ENCODE data around the gene MAPT.

Gene MAPT

DNA sequence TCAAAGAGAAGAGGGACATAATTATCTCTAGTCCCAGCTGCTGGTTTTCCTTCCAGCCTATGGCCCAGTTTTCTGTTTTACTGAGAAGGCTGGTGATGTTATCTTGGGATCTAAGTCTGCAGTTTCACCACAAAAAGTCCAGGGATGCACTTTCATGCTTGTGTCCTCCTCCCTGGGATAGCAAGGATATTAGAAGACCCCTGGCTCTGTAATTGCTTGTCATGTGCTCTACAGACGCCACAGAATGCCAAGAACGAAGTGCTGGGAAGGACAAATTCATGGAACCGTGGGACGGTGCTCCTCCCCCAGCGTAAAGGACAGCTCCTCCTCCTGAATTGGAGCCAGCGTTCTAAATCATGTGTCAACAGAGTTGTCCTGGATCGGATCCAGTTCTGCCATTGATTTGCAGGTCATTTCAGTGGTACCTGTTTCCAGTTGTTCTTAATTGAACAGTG, 8.6 kb downstream of the MAPT start:
- no peak overlapping the region for H3K4me3 ChIP-seq (ENCODE audit: low read depth, low read length)
- DNase-seq (ENCODE audit: low read depth) = no peak
- TF ChIP-seq MAX (IDR thresholded peaks at IDR 0.05; ENCODE audit: low read depth, low read length) (no peak), POLR2A (IDR thresholded peaks at IDR 0.05; ENCODE audit: extremely low read depth, insufficient read length) (no peak), MYC (IDR thresholded peaks at IDR 0.05; ENCODE audit: low read depth, low read length) (no peak)
- TF ChIP-seq, protein P1, sequence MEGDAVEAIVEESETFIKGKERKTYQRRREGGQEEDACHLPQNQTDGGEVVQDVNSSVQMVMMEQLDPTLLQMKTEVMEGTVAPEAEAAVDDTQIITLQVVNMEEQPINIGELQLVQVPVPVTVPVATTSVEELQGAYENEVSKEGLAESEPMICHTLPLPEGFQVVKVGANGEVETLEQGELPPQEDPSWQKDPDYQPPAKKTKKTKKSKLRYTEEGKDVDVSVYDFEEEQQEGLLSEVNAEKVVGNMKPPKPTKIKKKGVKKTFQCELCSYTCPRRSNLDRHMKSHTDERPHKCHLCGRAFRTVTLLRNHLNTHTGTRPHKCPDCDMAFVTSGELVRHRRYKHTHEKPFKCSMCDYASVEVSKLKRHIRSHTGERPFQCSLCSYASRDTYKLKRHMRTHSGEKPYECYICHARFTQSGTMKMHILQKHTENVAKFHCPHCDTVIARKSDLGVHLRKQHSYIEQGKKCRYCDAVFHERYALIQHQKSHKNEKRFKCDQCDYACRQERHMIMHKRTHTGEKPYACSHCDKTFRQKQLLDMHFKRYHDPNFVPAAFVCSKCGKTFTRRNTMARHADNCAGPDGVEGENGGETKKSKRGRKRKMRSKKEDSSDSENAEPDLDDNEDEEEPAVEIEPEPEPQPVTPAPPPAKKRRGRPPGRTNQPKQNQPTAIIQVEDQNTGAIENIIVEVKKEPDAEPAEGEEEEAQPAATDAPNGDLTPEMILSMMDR (IDR thresholded peaks at IDR 0.05; ENCODE audit: low read depth, low read length) = no peak

DNA sequence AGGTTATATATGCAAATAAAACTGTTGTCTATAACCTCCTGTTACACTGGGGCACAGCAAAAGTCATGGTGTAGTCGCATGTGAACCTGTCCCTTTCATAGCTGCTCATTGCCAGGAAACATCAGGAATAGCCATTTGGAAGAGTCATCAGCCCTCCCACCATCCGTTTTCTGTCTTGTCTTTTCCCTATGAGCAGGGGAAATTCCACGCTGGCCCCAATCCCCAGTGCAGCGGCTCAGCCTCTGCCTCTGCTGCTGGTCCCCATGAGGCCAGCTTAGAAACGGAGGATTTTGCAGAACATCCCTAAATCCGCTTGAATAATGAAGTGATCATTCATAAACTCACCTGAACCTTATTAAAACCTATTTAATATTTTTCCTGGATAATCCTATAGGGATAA, 10.5 kb downstream of the MAPT start:
- DNase-seq (ENCODE audit: low read depth) = no peak
- H3K4me3 ChIP-seq (ENCODE audit: low read depth, low read length) = no peak overlapping the region
- TF ChIP-seq MYC (IDR thresholded peaks at IDR 0.05; ENCODE audit: low read depth, low read length) = no peak
- TF ChIP-seq MAX (IDR thresholded peaks at IDR 0.05; ENCODE audit: low read depth, low read length) = no peak
- TF ChIP-seq POLR2A (IDR thresholded peaks at IDR 0.05; ENCODE audit: extremely low read depth, insufficient read length) = no peak
- TF ChIP-seq, protein P1 (IDR thresholded peaks at IDR 0.05; ENCODE audit: low read depth, low read length) = no peak

GRCh38 chr17:45905814-45906213, 11.5 kb downstream of the MAPT start:
- no peak overlapping the region for H3K4me3 ChIP-seq (ENCODE audit: low read depth, low read length)
- no peak for DNase-seq (ENCODE audit: low read depth)
- no peak for TF ChIP-seq POLR2A (IDR thresholded peaks at IDR 0.05; ENCODE audit: extremely low read depth, insufficient read length)
- no peak for TF ChIP-seq MYC (IDR thresholded peaks at IDR 0.05; ENCODE audit: low read depth, low read length)
- TF ChIP-seq, protein P1 (IDR thresholded peaks at IDR 0.05; ENCODE audit: low read depth, low read length) = no peak
- TF ChIP-seq MAX (IDR thresholded peaks at IDR 0.05; ENCODE audit: low read depth, low read length) = no peak

DNA sequence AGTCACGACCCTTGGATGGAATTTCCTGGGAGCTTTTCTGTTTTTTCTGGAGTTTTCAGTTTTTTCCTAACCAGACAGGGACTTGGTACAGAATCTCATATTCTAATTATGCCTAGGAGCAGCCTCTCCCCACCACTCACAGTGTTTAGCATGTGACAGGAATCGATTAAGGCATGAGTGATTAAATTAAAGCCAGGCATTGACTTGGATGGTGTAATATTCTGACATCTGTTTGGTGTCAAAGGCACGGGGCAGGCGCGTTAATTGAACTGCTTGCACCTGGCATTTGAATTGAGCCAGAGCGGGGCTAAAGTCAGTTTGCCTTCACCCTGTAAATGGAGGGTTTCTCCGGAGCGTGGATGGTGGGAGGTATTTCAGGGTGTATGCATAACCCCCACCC, 11.9 kb downstream of the MAPT start:
- DNase-seq (ENCODE audit: low read depth) = no peak
- TF ChIP-seq MYC (IDR thresholded peaks at IDR 0.05; ENCODE audit: low read depth, low read length) (no peak), POLR2A (IDR thresholded peaks at IDR 0.05; ENCODE audit: extremely low read depth, insufficient read length) (no peak), MAX (IDR thresholded peaks at IDR 0.05; ENCODE audit: low read depth, low read length) (no peak)
- TF ChIP-seq, protein P1 (IDR thresholded peaks at IDR 0.05; ENCODE audit: low read depth, low read length) = no peak
- H3K4me3 ChIP-seq (ENCODE audit: low read depth, low read length) = no peak overlapping the region

- no peak for DNase-seq (ENCODE audit: low read depth)
- TF ChIP-seq, protein P1 (IDR thresholded peaks at IDR 0.05; ENCODE audit: low read depth, low read length) = no peak
- no peak overlapping the region for H3K4me3 ChIP-seq (ENCODE audit: low read depth, low read length)
These were observed 12.7 kb downstream of the MAPT start for GRCh38 chr17:45906927-45907622.

Measured in NB4 (cell line).